ENCODE data around the gene GNG13.

GNG13 gene

DNA sequence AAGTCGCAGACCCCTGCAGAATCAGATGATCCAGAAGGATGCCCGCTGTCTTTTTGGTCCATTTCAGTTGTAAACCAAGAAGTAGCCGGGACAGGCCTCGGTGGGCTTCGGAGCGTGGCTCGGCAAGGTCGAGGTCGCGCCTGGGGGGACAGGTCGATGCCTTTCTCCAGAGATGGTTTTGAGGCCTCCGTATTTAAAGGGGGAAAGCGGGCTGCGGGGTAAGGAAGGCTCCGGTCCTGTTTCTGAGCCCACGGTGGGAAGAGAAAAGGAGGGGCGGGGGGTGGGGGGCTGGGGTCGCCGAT, 7.5 kb upstream of the GNG13 start:
- H3K27ac ChIP-seq (ENCODE audit: low read depth, low read length) = no peak overlapping the region
- peak overlapping the region; percentile 51; the same call in 1 of the 2 replicates for H3K9ac ChIP-seq (ENCODE audit: low read depth, low read length)
- no peaks in the 10 kb centered on the region for H3K4me1 ChIP-seq (ENCODE audit: insufficient read depth, low read length)
- 39% methylated on average over 19 of the region's 19 CpGs for WGBS
- H3K36me3 ChIP-seq (ENCODE audit: insufficient read depth, low read length) = no peaks in the 10 kb centered on the region
- peak overlapping the region; percentile 78 for H3K4me3 ChIP-seq (ENCODE audit: low read length)
- H3K9me3 ChIP-seq (ENCODE audit: insufficient read depth, low read depth, low read length) = no peaks in the 10 kb centered on the region
- H3K27me3 ChIP-seq (ENCODE audit: insufficient read depth, low read length) = peaks cover 34% of the 10 kb centered on the region

DNA sequence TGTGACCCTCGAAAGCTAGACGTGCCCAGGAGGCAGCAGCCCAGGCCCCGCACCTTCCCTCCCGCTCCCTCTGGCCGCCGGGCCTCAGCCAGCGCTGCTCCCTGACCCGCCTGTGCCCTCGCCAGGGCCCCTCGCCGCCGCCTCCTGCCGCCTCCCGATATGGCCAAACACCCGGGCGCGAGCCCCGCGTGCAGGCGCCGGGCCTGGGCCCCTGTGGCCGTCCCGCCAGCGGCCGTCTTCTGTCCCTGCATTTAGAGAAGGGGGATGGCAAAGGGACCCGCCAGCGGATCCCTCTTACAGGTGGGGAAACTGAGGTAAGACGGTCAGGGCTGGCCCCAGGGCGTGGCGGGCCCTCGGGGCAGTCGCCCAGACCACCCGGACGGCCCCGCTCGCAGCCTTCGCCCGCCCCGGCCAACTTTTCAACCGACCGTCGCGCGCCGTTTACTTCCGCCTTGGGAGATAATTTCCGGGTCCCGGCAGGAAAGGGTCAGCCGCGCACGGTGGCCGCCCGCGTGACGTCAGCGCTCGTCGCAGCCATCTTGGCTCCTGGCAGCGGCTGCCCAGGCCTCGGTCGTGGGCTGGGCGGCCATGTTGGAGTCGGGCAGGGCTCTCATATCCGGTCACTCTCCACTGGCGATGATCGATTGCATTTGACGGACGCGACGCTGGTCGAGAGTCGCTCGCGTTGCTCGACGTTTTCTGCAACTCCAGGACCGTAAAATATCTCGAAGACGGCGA, 7.0 kb upstream of the GNG13 start:
- Histone ChIP-seq H3K4me1 (ENCODE audit: insufficient read depth, low read length) (no peaks in the 10 kb centered on the region), H3K36me3 (ENCODE audit: insufficient read depth, low read length) (no peaks in the 10 kb centered on the region), H3K4me3 (ENCODE audit: low read length) (peak overlapping the region; percentile 78), H3K9me3 (ENCODE audit: insufficient read depth, low read depth, low read length) (no peaks in the 10 kb centered on the region), H3K27ac (ENCODE audit: low read depth, low read length) (peak overlapping the region; percentile 64; the same call in 1 of the 2 replicates), H3K27me3 (ENCODE audit: insufficient read depth, low read length) (peaks cover 35% of the 10 kb centered on the region), H3K9ac (ENCODE audit: low read depth, low read length) (peak overlapping the region; percentile 75)
- WGBS = 52% methylated on average over 80 of the region's 80 CpGs

DNA sequence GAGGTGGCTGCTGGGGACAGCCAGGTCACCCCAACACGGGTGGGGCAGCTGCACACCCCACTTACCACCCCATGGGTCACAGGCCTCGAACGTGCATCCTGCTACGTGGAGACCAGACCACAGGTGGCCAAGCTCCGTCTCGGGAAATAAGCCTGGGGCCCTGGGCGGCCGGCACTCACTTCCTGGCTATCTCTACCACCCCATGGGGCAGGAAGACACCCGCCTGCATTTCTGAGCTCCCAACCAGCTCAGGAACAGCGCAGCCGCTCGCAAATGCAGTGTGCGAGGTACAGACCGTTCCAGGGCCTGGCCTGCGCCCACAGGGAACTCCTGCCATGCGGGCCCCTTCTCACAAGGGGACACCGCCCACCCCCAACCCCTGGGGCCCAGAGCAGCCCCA, 4.9 kb upstream of the GNG13 start:
- H3K9me3 ChIP-seq (ENCODE audit: insufficient read depth, low read depth, low read length) = no peaks in the 10 kb centered on the region
- WGBS = 91% methylated on average over 17 of the region's 17 CpGs
- H3K9ac ChIP-seq (ENCODE audit: low read depth, low read length) = no peak overlapping the region
- no peaks in the 10 kb centered on the region for H3K36me3 ChIP-seq (ENCODE audit: insufficient read depth, low read length)
- peaks cover 53% of the 10 kb centered on the region for H3K27me3 ChIP-seq (ENCODE audit: insufficient read depth, low read length)
- H3K4me3 ChIP-seq (ENCODE audit: low read length) = no peak overlapping the region
- H3K27ac ChIP-seq (ENCODE audit: low read depth, low read length) = no peak overlapping the region
- H3K4me1 ChIP-seq (ENCODE audit: insufficient read depth, low read length) = no peaks in the 10 kb centered on the region

DNA sequence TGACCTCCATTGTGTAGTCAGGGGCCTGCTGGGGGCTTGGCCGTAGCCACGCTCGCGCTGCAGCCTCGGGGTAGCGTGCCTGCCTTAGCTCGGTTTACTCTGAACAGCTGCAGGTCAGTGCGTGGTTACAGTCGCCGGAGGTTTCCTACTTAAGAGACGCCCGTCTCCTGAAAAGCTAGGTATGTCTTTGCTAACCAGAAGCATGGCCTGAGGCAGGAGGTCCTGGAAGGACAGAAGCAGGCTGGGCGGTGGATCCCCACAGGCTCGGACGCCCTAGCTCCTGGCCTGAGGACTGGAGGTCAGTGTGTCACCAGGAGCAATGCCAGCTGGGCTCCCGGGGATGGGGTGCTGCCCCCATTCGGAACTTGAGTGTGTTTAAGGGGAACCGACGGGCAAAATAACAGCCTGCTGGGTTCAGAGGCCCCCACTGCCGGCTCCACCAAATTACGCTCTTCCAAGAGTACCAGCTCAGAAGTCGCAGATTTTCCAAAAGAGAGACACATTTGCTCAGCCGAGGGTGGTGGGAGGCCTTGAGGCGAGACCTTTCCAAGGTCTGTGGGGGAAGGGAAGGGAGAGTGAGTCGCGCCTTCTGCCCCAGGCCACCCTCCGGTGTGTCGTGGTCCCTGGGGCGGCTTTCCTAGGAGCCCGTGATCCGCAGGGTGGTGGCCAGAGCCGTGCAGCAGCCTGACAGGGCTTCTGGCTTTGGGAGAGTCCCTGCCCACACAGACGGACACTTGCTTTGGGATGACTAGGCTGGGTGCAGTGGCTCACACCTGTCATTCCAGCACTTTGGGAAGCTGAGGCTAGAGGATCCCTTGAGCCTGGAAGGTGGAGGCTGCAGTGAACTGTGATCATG, 3.9 kb upstream of the GNG13 start:
- no peaks in the 10 kb centered on the region for H3K9me3 ChIP-seq (ENCODE audit: insufficient read depth, low read depth, low read length)
- no peak overlapping the region for H3K9ac ChIP-seq (ENCODE audit: low read depth, low read length)
- H3K4me3 ChIP-seq (ENCODE audit: low read length) = no peak overlapping the region
- H3K27ac ChIP-seq (ENCODE audit: low read depth, low read length) = no peak overlapping the region
- H3K27me3 ChIP-seq (ENCODE audit: insufficient read depth, low read length) = peaks cover 56% of the 10 kb centered on the region
- WGBS = 73% methylated on average over 33 of the region's 33 CpGs
- H3K36me3 ChIP-seq (ENCODE audit: insufficient read depth, low read length) = no peaks in the 10 kb centered on the region
- no peaks in the 10 kb centered on the region for H3K4me1 ChIP-seq (ENCODE audit: insufficient read depth, low read length)

DNA sequence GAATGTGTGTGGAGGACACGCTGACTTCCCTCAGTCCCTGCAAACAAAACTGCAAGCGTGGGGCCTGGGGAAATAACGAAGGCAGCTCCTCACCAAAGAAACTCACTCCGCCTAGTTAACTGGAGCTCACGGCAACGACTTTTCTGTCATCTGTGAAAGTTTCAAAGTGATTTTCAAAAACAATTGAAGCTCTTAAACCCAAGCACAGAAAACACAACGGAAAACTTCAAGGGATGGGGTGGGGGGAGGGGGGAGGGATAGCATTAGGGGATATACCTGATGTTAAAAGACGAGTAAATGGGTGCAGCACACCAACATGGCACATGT, 3.2 kb upstream of the GNG13 start:
- Histone ChIP-seq H3K9me3 (ENCODE audit: insufficient read depth, low read depth, low read length) (no peaks in the 10 kb centered on the region), H3K4me3 (ENCODE audit: low read length) (no peak overlapping the region), H3K27me3 (ENCODE audit: insufficient read depth, low read length) (peaks cover 54% of the 10 kb centered on the region), H3K27ac (ENCODE audit: low read depth, low read length) (no peak overlapping the region), H3K9ac (ENCODE audit: low read depth, low read length) (no peak overlapping the region), H3K4me1 (ENCODE audit: insufficient read depth, low read length) (no peaks in the 10 kb centered on the region), H3K36me3 (ENCODE audit: insufficient read depth, low read length) (no peaks in the 10 kb centered on the region)
- 68% methylated on average over 6 of the region's 8 CpGs for WGBS

DNA sequence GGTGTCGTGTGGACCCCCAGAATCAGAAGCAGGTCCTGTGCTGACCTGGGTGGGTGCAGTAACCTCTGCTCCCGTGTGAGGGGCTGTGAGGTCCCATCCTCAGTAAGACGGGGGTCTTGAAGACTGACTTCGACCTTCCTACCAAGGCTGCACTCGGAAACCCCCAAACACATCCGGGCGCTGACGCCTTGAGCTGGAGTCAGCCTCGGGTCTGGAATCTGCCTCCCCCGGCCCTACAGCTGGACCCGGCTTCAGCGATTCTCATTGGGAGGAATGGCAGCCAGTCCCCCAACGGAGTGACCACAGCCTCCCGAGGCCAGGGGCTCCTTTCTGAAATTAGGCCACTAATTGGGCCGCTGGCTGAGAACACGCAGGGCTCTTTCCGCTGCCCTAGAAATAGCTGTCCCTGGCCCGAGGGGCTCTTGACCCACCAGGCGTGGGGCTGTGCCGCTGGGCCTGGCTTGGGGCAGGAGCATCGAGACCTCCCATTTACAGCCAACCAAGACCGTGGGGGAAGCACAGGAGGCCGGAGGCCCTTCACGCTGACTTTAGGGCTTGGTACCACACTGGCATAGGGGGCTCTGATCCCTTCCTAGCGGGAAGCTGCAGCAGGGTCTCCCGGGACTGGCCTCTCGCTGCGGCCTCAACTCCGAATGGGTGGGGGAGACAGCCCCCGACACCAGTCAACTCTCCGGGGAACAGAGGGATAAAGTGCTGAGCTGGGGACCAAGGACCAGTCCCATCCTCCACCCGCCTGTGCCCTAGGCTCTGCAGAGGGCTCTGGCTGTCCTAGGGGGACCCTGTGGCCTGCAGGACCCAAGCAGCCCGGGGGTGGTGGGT, 2.6 kb upstream of the GNG13 start:
- H3K36me3 ChIP-seq (ENCODE audit: insufficient read depth, low read length) = no peaks in the 10 kb centered on the region
- H3K9ac ChIP-seq (ENCODE audit: low read depth, low read length) = no peak overlapping the region
- H3K4me3 ChIP-seq (ENCODE audit: low read length) = no peak overlapping the region
- H3K9me3 ChIP-seq (ENCODE audit: insufficient read depth, low read depth, low read length) = no peaks in the 10 kb centered on the region
- no peak overlapping the region for H3K27ac ChIP-seq (ENCODE audit: low read depth, low read length)
- H3K4me1 ChIP-seq (ENCODE audit: insufficient read depth, low read length) = no peaks in the 10 kb centered on the region
- WGBS = 84% methylated on average over 33 of the region's 33 CpGs
- peaks cover 50% of the 10 kb centered on the region for H3K27me3 ChIP-seq (ENCODE audit: insufficient read depth, low read length)

DNA sequence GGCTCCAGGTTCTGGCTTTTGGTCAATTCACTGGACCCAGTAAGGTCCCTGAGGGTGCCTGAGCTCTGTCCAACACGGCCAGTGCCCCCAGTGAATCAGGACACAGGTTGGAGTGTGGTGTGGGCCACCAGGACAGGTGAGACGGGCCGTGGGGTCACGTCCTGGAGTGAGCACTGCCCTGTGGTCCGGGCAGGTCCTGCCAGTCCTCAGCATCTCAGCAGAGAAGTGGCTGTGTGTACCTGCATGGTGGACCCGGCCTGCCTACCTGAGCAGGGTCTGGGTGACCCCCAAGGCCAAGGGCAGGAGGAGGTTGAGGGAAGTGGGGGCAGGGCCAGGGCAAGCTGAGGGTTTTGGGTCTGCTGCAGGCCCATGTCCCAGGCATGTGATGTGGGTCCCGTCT, 1.9 kb upstream of the GNG13 start:
- WGBS = 82% methylated on average over 7 of the region's 7 CpGs
- Histone ChIP-seq H3K4me1 (ENCODE audit: insufficient read depth, low read length) (no peaks in the 10 kb centered on the region), H3K9me3 (ENCODE audit: insufficient read depth, low read depth, low read length) (no peaks in the 10 kb centered on the region), H3K9ac (ENCODE audit: low read depth, low read length) (no peak overlapping the region), H3K36me3 (ENCODE audit: insufficient read depth, low read length) (peaks cover 3% of the 10 kb centered on the region; the same call in 1 of the 2 replicates), H3K27me3 (ENCODE audit: insufficient read depth, low read length) (peaks cover 50% of the 10 kb centered on the region), H3K4me3 (ENCODE audit: low read length) (no peak overlapping the region), H3K27ac (ENCODE audit: low read depth, low read length) (no peak overlapping the region)

DNA sequence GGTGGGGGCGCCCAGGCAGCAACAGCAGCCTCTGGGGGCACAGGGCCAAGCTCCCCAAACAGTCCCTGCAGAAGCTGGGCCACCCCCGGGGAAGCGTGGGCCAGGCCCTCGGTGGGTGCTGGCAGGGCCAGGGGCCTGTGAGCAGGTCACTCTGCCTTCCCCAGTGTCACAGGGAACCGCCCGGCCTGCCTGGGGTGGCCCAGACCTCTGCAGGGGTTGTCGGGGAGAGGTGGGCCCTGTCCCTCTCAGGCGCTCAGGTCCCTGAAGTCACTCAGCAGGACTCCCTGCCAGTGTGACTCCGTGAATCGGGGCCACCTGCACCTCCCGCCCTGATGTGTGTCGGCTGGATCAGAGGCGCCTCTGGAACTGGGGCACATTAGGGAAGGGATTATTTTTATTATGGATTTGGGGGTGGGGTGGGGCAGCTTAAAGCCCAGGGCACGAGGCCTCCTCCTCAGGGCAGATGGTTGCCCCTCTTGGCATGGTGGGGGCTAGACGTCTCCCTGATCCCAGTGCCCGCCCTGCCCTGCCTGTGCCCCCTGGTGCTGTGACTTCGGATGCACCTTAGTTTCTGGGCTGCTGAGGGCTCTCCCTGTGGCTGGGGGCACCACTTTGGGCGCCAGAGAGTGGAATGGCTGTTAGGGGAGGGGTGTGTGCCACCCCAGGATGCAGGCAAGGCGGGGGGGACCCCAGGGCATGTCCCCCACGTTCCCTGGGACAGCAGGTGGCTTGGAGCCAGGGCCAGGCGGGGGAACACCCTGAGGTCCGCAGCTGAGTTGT, 1.2 kb upstream of the GNG13 start:
- Histone ChIP-seq H3K27me3 (ENCODE audit: insufficient read depth, low read length) (peaks cover 50% of the 10 kb centered on the region), H3K36me3 (ENCODE audit: insufficient read depth, low read length) (peaks cover 4% of the 10 kb centered on the region; the same call in 1 of the 2 replicates), H3K4me3 (ENCODE audit: low read length) (no peak overlapping the region), H3K9me3 (ENCODE audit: insufficient read depth, low read depth, low read length) (no peaks in the 10 kb centered on the region), H3K27ac (ENCODE audit: low read depth, low read length) (no peak overlapping the region), H3K4me1 (ENCODE audit: insufficient read depth, low read length) (no peaks in the 10 kb centered on the region), H3K9ac (ENCODE audit: low read depth, low read length) (no peak overlapping the region)
- WGBS = 69% methylated on average over 22 of the region's 22 CpGs

DNA sequence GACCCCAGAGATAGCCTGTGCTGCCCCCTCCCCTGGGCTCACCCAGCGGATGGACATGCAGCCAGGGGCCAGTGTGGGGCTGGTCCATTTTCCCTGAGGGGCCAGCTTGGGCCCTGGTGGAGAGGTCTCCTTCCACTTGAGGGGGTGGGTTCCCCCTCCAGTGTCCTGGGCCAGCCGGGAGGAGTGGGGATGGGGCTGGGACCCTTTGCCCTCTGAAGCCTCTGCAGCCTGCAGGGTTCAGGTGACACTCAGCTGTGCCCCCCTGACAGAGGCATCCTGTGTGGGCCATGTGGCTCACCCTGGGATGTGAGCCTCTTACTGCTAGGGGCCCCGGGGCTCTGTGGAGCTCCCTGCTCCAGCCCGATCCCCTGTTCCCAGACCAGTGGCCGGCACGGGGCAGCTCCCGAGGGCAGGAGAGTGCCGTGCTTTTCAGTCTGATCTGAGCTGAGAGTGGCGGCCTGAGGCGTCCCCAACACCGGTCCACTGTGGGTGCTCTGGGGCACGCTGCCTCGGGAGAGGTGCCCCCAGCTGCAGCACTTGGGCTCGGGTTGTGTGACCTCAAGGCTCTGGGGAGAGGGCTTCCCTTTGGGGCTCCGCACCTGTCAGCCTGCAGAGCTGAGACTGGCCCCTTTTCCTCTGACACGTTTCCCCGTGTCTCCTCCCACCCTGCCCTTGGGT, 439 bp upstream of the GNG13 start:
- peaks cover 50% of the 10 kb centered on the region for H3K27me3 ChIP-seq (ENCODE audit: insufficient read depth, low read length)
- no peak overlapping the region for H3K4me3 ChIP-seq (ENCODE audit: low read length)

More for the DNA sequence above, 439 bp upstream of the GNG13 start:
- Histone ChIP-seq H3K9ac (ENCODE audit: low read depth, low read length) (no peak overlapping the region), H3K27ac (ENCODE audit: low read depth, low read length) (no peak overlapping the region), H3K4me1 (ENCODE audit: insufficient read depth, low read length) (no peaks in the 10 kb centered on the region), H3K9me3 (ENCODE audit: insufficient read depth, low read depth, low read length) (no peaks in the 10 kb centered on the region), H3K36me3 (ENCODE audit: insufficient read depth, low read length) (peaks cover 7% of the 10 kb centered on the region; the same call in 1 of the 2 replicates)
- WGBS = 35% methylated on average over 17 of the region's 17 CpGs

Data from HUES64 (cell line).